Astrocyte of the cerebellum (primary cell): ENCODE data around the gene ALDH3B1.

Experiments
- DNase-seq: peaks from one replicate; pipeline ENCODE4 v3.0.0-alpha.2; 2011; ENCODE audit warnings: low read depth
- H3K4me3 ChIP-seq: 2 replicates; pipeline ENCODE4 v1.5.1; 2011; ENCODE audit warnings: mild to moderate bottlenecking, low read depth, low read length, moderate library complexity
- in situ Hi-C: cut with HindIII; loops from 2 replicates; pipeline ENCODE4 v1.10.0; 2017; ENCODE audit warnings: low sequenced_read_pairs
- TF ChIP-seq, protein P1 (sequence below): IDR thresholded peaks from 2 replicates; pipeline ENCODE4 v1.5.1; 2012; ENCODE audit warnings: low read length, low read depth, moderate library complexity, mild to moderate bottlenecking; ENCODE audit errors: missing control alignments

ALDH3B1 gene

DNA sequence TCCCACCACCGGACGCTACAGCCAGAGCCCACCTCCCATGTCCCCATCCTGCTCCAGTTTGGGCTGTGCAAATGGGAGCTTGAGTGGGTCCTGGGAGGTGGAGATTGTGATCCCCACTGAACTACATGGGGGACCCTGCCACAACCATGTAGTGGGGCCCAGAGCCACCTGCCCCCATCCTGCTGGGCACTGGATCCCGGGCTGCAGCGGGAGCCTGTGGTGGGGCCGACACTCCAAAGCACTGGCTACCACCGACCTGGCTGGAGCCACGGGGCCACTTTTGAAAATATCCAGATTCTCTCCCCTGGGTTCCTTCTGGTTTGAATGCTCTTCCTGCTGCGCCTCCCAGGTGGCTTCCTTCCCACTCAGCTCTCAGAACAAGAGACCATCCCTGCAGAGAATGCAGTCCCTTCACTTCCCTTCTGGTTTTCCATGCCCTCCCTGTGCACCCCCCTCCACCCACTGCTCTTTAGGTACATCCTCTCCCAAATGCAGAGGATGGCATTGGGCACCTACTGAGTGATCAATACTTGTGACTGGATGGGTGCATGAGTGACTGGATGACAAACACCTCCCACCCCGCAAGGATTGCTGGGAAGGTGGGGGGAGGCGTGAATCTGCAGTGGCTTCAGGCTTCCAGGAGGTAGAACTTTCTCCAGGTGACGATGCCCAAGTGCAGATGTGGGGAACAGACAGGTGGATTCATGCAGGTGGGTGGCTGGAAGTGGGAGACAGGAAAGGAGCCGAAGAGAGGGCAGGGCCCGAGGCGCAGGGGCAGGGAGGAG lies 5.4 kb upstream of the ALDH3B1 start:
- in situ Hi-C loops = no loop called here
- DNase-seq = no peak
- TF ChIP-seq, protein P1, sequence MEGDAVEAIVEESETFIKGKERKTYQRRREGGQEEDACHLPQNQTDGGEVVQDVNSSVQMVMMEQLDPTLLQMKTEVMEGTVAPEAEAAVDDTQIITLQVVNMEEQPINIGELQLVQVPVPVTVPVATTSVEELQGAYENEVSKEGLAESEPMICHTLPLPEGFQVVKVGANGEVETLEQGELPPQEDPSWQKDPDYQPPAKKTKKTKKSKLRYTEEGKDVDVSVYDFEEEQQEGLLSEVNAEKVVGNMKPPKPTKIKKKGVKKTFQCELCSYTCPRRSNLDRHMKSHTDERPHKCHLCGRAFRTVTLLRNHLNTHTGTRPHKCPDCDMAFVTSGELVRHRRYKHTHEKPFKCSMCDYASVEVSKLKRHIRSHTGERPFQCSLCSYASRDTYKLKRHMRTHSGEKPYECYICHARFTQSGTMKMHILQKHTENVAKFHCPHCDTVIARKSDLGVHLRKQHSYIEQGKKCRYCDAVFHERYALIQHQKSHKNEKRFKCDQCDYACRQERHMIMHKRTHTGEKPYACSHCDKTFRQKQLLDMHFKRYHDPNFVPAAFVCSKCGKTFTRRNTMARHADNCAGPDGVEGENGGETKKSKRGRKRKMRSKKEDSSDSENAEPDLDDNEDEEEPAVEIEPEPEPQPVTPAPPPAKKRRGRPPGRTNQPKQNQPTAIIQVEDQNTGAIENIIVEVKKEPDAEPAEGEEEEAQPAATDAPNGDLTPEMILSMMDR = no peak
- H3K4me3 ChIP-seq = peak overlapping the region; percentile 51

- TF ChIP-seq, protein P1 = no peak
- DNase-seq = no peak
- in situ Hi-C loops = no loop called here
- H3K4me3 ChIP-seq = no peak overlapping the region
These were observed 3.4 kb upstream of the ALDH3B1 start for GRCh38 chr11:68006606-68007166.

GRCh38 chr11:68007498-68008380 lies 2.4 kb upstream of the ALDH3B1 start:
- TF ChIP-seq, protein P1 = no peak
- in situ Hi-C loops = no loop called here
- DNase-seq = no peak

GRCh38 chr11:68008381-68009337 lies 1.5 kb upstream of the ALDH3B1 start:
- TF ChIP-seq, protein P1 = no peak
- DNase-seq = no peak
- in situ Hi-C loops = no loop called here
- no peak overlapping the region for H3K4me3 ChIP-seq

More at GRCh38 chr11:68007498-68008380, 2.4 kb upstream of the ALDH3B1 start:
- H3K4me3 ChIP-seq = no peak overlapping the region

GRCh38 chr11:68009391-68010089 lies 587 bp upstream of the ALDH3B1 start:
- TF ChIP-seq, protein P1 = peak; percentile 35
- no peak for DNase-seq
- H3K4me3 ChIP-seq = peak overlapping the region; percentile 35
- in situ Hi-C loops = no loop called here
